C4-2B (cell line): Measurements from ENCODE around the gene PTPN23.
"Not testable (repeated sequence)": the region's sequence is repeated elsewhere in the genome, so short reads cannot be mapped to it uniquely, and the experiment has no call there.

Experiments used
- H3K27ac ChIP-seq: fragments of 450-650 bp; 2 replicates; pipeline ENCODE4 v1.5.1; 2017
- ZFX ChIP-seq: fragments of 450-650 bp; IDR thresholded peaks from 2 replicates; pipeline ENCODE4 v1.6.1; 2017
- TF ChIP-seq, protein P1 (sequence below): fragments of 450-650 bp; conservative IDR thresholded peaks from 2 replicates; pipeline ENCODE4 v1.5.1; 2017; ENCODE audit warnings: mild to moderate bottlenecking

Gene PTPN23

DNA sequence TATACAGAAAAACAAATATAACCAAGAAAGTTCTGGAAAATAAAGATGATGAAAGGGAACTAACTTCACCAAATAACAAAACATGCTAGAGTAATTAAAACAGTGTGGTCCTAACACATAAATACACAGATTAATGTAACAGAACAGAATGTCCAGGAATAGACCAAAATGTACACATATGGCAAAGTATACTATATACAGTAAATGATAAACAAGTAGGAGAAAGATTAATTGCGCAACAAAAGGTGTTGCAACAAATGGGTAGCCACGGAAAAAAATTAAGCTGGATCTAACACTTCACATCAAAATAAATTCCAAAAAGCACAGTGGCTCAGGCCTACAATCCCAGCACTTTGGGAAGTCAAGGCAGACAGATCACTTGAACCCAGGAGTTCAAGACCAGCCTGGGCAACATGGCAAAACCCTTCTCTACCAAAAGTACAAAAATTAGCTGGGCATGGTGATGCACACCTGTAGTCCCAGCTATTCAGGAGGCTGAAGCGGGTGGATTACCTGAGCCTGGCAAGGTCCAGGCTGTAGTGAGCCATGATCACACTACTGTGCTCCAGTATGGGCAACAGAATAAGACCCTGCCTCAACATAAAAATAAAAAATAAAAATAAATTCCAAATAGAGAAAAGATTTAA lies 75.1 kb downstream of the PTPN23 start:
- TF ChIP-seq ZFX = no peak
- TF ChIP-seq, protein P1, sequence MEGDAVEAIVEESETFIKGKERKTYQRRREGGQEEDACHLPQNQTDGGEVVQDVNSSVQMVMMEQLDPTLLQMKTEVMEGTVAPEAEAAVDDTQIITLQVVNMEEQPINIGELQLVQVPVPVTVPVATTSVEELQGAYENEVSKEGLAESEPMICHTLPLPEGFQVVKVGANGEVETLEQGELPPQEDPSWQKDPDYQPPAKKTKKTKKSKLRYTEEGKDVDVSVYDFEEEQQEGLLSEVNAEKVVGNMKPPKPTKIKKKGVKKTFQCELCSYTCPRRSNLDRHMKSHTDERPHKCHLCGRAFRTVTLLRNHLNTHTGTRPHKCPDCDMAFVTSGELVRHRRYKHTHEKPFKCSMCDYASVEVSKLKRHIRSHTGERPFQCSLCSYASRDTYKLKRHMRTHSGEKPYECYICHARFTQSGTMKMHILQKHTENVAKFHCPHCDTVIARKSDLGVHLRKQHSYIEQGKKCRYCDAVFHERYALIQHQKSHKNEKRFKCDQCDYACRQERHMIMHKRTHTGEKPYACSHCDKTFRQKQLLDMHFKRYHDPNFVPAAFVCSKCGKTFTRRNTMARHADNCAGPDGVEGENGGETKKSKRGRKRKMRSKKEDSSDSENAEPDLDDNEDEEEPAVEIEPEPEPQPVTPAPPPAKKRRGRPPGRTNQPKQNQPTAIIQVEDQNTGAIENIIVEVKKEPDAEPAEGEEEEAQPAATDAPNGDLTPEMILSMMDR = no peak

DNA sequence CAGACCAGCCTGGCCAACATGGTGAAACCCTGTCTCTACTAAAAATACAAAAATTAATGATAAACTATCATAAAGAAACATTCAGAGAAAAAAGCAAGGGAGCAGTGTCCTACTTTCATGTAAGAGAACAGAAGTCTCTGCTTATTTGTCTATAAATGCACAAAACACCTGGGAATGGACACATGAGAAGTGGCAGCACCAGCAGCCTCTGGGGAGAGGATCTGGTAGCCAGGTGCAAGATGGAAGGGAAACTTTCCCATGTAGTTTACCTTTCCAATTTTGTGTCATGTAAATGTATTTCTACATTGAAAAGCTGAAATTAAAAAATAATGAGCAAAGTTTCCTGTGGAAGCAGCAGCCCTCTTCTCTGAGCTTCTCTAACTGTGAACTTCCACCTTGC lies 76.2 kb downstream of the PTPN23 start:
- TF ChIP-seq ZFX = no peak
- TF ChIP-seq, protein P1 = no peak
- H3K27ac ChIP-seq = 0 out of 2 replicates have a peak overlapping the region, but pooled peaks have one; percentile 51

More for the DNA sequence above, 75.1 kb downstream of the PTPN23 start:
- H3K27ac ChIP-seq = peak overlapping the region; percentile 51

DNA sequence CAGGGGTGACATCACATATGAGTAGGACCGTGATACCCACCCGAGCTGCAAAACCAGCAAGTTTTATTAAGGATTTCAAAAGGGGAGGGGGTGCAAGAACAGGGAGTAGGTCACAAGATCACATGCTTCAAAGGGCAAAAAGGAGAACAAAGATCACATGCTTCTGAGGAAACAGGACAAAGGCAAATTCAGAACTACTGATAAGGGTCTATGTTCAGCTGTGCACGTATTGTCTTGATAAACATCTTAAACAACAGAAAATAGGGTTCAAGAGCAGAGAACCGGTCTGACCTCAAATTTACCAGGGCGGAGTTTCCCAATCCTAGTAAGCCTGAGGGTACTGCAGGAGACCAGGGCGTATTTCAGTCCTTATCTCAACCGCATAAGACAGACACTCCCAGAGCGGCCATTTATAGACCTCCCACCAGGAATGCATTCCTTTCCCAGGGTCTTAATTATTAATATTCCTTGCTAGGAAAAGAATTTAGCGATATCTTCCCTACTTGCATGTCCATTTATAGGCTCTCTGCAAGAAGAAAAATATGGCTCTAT lies 78.8 kb downstream of the PTPN23 start:
- H3K27ac ChIP-seq = not testable (repeated sequence)
